GM18858 (cell line): ENCODE data around the gene VSTM4.
A peak's percentile ranks its signal among the peaks of the same experiment; 100 is the strongest.

ENCODE experiments used
- ATAC-seq: cut with Tn5 transposase; IDR thresholded peaks from one replicate; pipeline ENCODE4 v1.9.1; 2021; ENCODE audit not compliant: unreplicated experiment

VSTM4 gene

GRCh38 chr10:49093922-49094321 is 21.4 kb downstream of the VSTM4 start:
- ATAC-seq: no peak

- no peak for ATAC-seq
These were observed 22.8 kb downstream of the VSTM4 start for GRCh38 chr10:49092477-49092876.

GRCh38 chr10:49091450-49092210 is 23.7 kb downstream of the VSTM4 start:
- no peak for ATAC-seq

GRCh38 chr10:49090696-49091380 is 24.5 kb downstream of the VSTM4 start:
- ATAC-seq: no peak

GRCh38 chr10:49090189-49090575 is 25.1 kb downstream of the VSTM4 start:
- no peak for ATAC-seq

GRCh38 chr10:49089557-49090188 is 25.6 kb downstream of the VSTM4 start:
- ATAC-seq: no peak

- no peak for ATAC-seq
These were observed 26.2 kb downstream of the VSTM4 start for GRCh38 chr10:49089152-49089551.

GRCh38 chr10:49086889-49087288 is 28.4 kb downstream of the VSTM4 start:
- no peak for ATAC-seq

- no peak for ATAC-seq
These were observed 32.1 kb downstream of the VSTM4 start for GRCh38 chr10:49083261-49083660.

- no peak for ATAC-seq
These were observed 32.6 kb downstream of the VSTM4 start for GRCh38 chr10:49082766-49083165.

- no peak for ATAC-seq
These were observed 33.6 kb downstream of the VSTM4 start for GRCh38 chr10:49081547-49082275.

GRCh38 chr10:49080965-49081364 is 34.4 kb downstream of the VSTM4 start:
- ATAC-seq: no peak

GRCh38 chr10:49080071-49080470 is 35.3 kb downstream of the VSTM4 start:
- ATAC-seq: no peak

- no peak for ATAC-seq
These were observed 35.8 kb downstream of the VSTM4 start for GRCh38 chr10:49079499-49079898.

- no peak for ATAC-seq
These were observed 36.2 kb downstream of the VSTM4 start for GRCh38 chr10:49079072-49079471.

- ATAC-seq: no peak
These were observed 36.9 kb downstream of the VSTM4 start for GRCh38 chr10:49078433-49078832.

- ATAC-seq: peak; percentile 52
These were observed 38.4 kb downstream of the VSTM4 start for GRCh38 chr10:49076741-49077521.

GRCh38 chr10:49076319-49076718 is 39.0 kb downstream of the VSTM4 start:
- no peak for ATAC-seq

GRCh38 chr10:49075743-49076142 is 39.6 kb downstream of the VSTM4 start:
- ATAC-seq: no peak

GRCh38 chr10:49074836-49075682 is 40.3 kb downstream of the VSTM4 start:
- no peak for ATAC-seq
